PC-9 (cell line): ENCODE data around the gene ARFGEF3.

Experiments used
- CTCF ChIP-seq: fragments of 200-600 bp; sonication (generic); conservative IDR thresholded peaks from 2 replicates; pipeline ENCODE4 v1.6.1; 2017; ENCODE audit warnings: mixed run types, antibody characterized with exemption, mild to moderate bottlenecking, moderate library complexity
- EZH2 ChIP-seq: fragments of 200-600 bp; sonication (generic); IDR thresholded peaks from 2 replicates; pipeline ENCODE4 v1.8.0; 2017; ENCODE audit warnings: antibody characterized with exemption, low read depth

DNA sequence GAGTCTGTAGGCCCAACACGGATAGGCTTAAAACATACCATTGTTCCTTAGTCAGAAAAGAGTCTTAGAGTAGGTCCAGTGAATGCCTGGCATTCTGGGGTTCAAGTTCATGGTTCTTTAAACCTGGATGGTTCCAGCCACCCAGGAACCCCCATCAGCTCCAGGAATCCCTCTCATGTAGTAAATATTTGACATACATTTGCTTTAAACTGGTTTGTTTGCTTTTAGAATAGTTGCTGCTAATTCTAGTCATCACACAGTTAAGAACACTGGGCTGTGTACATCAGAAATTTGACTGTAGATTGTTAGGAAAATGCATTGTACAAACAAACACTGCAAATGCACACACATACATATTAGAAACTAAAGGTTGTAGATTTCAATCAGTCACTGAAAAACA, 87.1 kb downstream of the ARFGEF3 start:
- no peak for TF ChIP-seq CTCF
- TF ChIP-seq EZH2, result no peak
